SK-MEL-5 (cell line): ENCODE data around the gene RBM39. TPM values are rescaled to one million over a fixed set of nuclear protein-coding genes. Genes with fewer than 3 reads are reported as not detected.
"Not testable (repeated sequence)": the region's sequence is repeated elsewhere in the genome, so short reads cannot be mapped to it uniquely, and the experiment has no call there.

ENCODE experiments used
- DNase-seq: peaks from one replicate; pipeline ENCODE4 v3.0.0-alpha.2; 2016; ENCODE audit warnings: low read depth, low spot score
- in situ Hi-C: cut with HindIII; loops from 2 replicates; pipeline ENCODE4 v1.10.0; 2016; ENCODE audit warnings: low sequenced_read_pairs, high pct_unique_total_duplicates, low pct_unique_long_range_greater_than_20kb
- total RNA-seq: library from RNA; depleted of rRNA; stranded (reverse); fragments of >200 nt; shearing (Covaris generic); gene quantifications from 2 replicates; pipeline ENCODE4 v1.2.3, GENCODE V29; 2014

The RBM39 gene
- total RNA-seq, 1 experiment from 2014 or later = 303 TPM

DNA sequence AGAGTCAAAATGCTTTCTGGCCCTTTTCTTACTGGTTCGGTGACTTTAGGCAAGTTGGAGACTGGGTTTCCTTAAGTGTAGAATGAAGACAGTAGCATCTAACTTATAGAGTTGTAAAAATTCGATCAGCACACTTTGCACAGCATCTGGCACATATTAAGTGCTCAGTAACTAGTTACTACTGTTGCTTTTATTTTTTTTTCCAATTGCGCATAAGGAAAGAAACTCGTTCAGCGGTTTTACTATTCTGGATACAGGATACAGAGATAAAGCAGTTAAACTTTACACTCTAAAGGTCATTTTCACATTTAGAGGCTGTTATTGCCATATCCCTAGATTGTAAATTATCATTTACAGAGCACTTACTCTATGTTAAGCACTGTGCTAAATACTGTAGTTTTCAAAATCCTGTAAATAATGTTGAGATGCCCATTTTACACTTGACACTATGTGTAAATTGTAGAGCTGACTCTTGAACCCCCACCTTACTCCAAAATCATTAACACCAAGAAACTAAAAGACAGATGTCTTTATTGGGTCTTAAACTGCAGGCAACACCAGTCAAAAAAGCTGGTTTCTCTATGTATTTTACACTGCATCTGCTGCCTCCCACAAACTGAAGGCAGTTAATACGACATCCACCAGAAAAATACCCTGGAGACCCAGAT, 42.0 kb downstream of the RBM39 start:
- no peak for DNase-seq
- in situ Hi-C loops = no loop called here

DNA sequence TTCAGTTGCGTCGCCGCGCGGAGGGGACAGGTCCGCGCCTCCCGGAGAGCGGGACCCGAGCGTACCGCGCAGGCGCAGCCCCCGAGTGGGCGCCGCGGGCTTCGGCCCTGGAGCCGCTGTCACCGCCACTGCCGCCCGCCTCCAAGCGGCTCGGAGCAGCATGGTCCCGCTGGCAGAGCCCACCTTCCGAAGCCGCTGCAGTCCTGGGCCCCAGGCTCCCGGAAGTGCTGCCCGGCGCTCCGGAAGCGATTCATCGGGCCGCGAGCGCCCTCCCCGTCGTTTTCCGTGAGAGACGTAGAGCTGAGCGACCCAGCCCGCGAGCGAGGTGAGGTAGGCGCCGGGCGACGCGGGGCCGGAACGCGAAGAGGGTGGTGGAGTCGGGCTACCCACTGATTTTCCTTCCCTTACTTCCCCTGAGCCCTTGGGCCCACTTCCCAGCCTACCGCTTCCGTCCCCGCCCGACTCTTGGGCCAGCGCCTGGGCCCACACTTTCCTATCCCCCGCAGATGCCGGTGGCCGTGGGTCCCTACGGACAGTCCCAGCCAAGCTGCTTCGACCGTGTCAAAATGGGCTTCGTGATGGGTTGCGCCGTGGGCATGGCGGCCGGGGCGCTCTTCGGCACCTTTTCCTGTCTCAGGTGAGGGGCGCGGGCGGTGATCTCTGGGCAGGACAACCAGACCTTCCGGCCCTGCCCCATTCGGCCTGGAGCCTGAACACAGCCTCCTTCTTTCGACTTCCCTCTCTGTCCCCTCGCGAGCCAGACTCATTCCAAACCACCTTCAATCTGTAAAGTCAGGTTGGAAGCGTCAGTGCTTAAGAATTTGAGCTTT, 42.7 kb downstream of the RBM39 start, which contains the start of the genes NFS1 and ROMO1:
NFS1 (minus strand) TSS at position 226 of the 830 bp plus-strand sequence; CDS start at position 162, 64 bp downstream.
ROMO1 (plus strand) TSS at position 279 of the 830 bp plus-strand sequence; CDS start at position 507, 228 bp downstream.
- DNase-seq = peak; percentile 89
- in situ Hi-C loops = no loop called here

GRCh38 chr20:35698298-35699126, 43.5 kb downstream of the RBM39 start:
- no peak for DNase-seq
- in situ Hi-C loops = no loop called here

DNA sequence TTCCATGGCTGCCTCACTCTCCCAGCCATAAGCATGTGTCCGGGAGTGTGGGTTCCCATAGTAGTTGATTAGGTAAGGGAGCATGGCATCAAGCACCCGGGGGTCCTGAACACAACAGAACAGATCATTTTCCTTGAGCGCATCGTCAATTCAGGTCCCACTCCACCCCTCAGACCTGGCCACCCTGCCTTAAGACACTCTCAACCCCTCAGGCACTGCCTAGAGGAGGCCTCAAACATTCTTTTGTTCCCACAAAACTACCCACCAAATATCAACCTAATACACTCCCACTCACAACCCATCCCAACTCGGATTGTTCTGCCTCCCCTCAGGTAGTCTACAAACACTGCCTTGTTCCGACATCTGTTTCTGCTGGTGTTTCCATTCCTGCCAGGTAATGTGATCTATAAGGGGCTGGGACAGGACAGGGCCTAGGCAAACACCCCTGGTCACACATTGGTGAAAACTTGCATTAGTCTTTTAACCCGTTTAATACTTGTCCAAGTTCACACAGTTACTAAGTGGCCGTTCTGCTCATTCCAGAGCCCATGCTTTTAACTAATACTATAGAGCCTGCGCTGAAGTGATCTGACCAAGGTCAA, 44.3 kb downstream of the RBM39 start:
- DNase-seq = no peak
- in situ Hi-C loops = no loop called here

- no peak for DNase-seq
- in situ Hi-C loops = no loop called here
Measured at GRCh38 chr20:35695978-35696377, 46.1 kb downstream of the RBM39 start.

GRCh38 chr20:35695245-35695749, 46.8 kb downstream of the RBM39 start:
- in situ Hi-C loops = no loop called here
- DNase-seq = no peak

DNA sequence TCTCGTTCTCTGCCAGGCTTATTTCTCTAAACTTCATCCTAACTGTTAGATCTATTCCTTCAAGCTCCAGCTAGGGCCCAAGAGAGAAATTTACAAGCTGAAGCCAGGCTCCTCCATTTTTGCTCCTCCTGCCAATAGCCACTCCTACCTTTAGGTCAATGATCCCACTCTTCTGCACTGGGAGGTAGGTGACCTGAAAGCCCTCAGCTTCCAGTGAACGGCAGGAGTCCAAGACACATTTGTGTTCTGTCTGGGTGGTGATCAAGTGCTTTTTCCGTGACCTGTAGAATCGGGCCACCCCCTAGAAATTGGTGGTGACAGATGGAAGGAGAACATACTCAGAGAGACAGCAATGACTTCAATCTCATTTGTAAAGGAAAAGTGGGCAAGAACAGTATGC, 51.8 kb downstream of the RBM39 start:
- in situ Hi-C loops = no loop called here
- no peak for DNase-seq

DNA sequence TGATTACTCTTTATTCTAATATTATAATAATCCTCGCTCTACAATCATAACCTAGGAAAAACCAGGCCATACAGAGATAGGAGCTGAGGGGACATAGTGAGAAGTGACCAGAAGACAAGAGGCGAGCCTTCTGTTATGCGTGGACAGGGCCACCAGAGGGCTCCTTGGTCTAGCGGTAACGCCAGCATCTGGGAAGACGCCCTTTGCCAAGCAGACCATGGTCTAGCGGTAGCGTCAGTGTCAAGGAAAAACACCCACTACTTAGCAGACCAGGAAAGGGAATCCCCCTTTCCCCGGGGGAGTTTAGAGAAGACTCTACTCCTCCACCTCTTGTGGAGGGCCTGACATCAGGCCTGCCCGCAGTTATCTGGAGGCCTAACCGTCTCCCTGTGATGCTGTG, 55.2 kb downstream of the RBM39 start:
- DNase-seq = peak; percentile 73
- in situ Hi-C loops = not testable (repeated sequence)

DNA sequence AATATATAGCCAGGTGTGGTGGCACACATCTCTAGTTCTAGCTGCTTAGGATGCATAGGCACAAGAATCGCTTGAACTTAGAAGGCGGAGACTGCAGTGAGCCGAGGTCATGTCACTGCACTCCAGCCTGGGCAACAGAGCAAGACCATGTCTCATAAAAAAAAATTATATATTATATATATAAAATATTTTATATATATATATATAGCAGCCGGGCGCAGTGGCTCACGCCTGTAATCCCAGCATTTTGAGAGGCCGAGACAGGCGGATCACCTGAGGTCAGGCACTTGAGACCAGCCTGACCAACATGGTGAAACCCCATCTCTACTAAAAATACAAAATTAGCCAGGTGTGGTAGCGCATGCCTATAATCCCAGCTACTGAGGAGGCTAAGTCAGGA, 56.7 kb downstream of the RBM39 start:
- DNase-seq, in situ Hi-C loops: not testable (repeated sequence)

- in situ Hi-C loops = no loop called here
- DNase-seq = no peak
Measured at GRCh38 chr20:35681960-35682359, 60.1 kb downstream of the RBM39 start.

GRCh38 chr20:35680452-35681183, 61.4 kb downstream of the RBM39 start:
- DNase-seq = no peak
- in situ Hi-C loops = no loop called here

- DNase-seq = no peak
- in situ Hi-C loops = no loop called here
Measured at GRCh38 chr20:35674921-35675320, 67.1 kb downstream of the RBM39 start.

GRCh38 chr20:35673884-35674283, 68.2 kb downstream of the RBM39 start:
- no peak for DNase-seq
- in situ Hi-C loops = no loop called here

GRCh38 chr20:35669681-35670080, 72.4 kb downstream of the RBM39 start:
- in situ Hi-C loops = no loop called here
- no peak for DNase-seq

- in situ Hi-C loops = no loop called here
- DNase-seq = no peak
Measured at GRCh38 chr20:35669221-35669620, 72.8 kb downstream of the RBM39 start.

- DNase-seq = no peak
- in situ Hi-C loops = no loop called here
Measured at GRCh38 chr20:35665949-35666288, 76.1 kb downstream of the RBM39 start.
